Muscle layer of colon (tissue), 2 donors: Measurements from ENCODE around the gene SH2B2.
"Not testable (repeated sequence)": the region's sequence is repeated elsewhere in the genome, so short reads cannot be mapped to it uniquely, and the experiment has no call there.

Experiments
- H3K27ac ChIP-seq: one replicate; pipeline ENCODE4 v1.7.0; 2013; ENCODE audit warnings: low read depth, mild to moderate bottlenecking, low read length, moderate library complexity
- H3K27me3 ChIP-seq, 2 donors: one replicate each; pipeline ENCODE4 v1.7.0; 2013; ENCODE audit warnings: low read length in 2 of 2, mild to moderate bottlenecking in 2 of 2; ENCODE audit not compliant: insufficient read depth in 2 of 2, control insufficient read depth in 1 of 2
- H3K36me3 ChIP-seq: one replicate; pipeline ENCODE4 v1.7.0; 2013; ENCODE audit warnings: mild to moderate bottlenecking, low read length; ENCODE audit not compliant: insufficient read depth
- H3K4me1 ChIP-seq: one replicate; pipeline ENCODE4 v1.7.0; 2013; ENCODE audit warnings: mild to moderate bottlenecking, low read length; ENCODE audit not compliant: insufficient read depth
- H3K4me3 ChIP-seq, 2 donors: one replicate each; pipeline ENCODE4 v1.7.0; 2013; ENCODE audit warnings: low read length in 2 of 2, low read depth in 1 of 2, mild to moderate bottlenecking in 1 of 2, moderate library complexity in 1 of 2
- H3K9ac ChIP-seq: one replicate; pipeline ENCODE4 v1.7.0; 2013; ENCODE audit warnings: low read length
- H3K9me3 ChIP-seq: one replicate; pipeline ENCODE4 v1.7.0; 2013; ENCODE audit warnings: mild to moderate bottlenecking, low read length
- donor health status: abdominal sarcoma.
- donor health status: Adenocarcinoma of cecum.

SH2B2 gene

DNA sequence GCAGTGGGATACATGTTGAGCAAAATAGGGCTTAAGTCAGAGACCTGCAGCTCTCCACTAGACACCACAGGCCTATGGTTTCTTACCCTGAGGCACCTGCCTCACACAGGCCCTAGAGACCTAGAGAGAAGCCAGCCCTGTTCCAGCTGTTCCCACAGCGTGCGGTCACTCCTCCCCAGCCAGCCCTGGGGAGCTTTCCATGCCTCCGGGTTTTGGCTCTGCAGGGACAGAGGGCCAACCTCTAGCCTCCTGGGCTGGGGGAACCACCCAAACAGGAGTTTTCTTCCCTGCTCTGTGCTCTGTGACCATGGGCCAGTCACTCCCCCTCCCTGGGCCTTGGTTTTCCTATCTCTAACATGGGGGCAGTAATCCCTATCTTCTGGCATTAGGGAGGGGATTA, 33.0 kb downstream of the SH2B2 start:
- H3K4me1 ChIP-seq = no peaks in the 10 kb centered on the region
- no peak overlapping the region for H3K9ac ChIP-seq
- H3K27ac ChIP-seq = no peak overlapping the region

GRCh38 chr7:102320181-102320580, 33.5 kb downstream of the SH2B2 start:
- no peak overlapping the region for H3K4me3 ChIP-seq
- H3K4me1 ChIP-seq = no peaks in the 10 kb centered on the region
- H3K9ac ChIP-seq = no peak overlapping the region
- no peak overlapping the region for H3K27ac ChIP-seq
- H3K36me3 ChIP-seq = no peaks in the 10 kb centered on the region
- H3K27me3 ChIP-seq = peaks cover 0 to 16% of the 10 kb centered on the region in 2 donors
- no peaks in the 10 kb centered on the region for H3K9me3 ChIP-seq

More for the DNA sequence above, 33.0 kb downstream of the SH2B2 start:
- H3K36me3 ChIP-seq = no peaks in the 10 kb centered on the region
- H3K9me3 ChIP-seq = no peaks in the 10 kb centered on the region
- H3K4me3 ChIP-seq = no peak overlapping the region
- peaks cover 0 to 16% of the 10 kb centered on the region in 2 donors for H3K27me3 ChIP-seq

DNA sequence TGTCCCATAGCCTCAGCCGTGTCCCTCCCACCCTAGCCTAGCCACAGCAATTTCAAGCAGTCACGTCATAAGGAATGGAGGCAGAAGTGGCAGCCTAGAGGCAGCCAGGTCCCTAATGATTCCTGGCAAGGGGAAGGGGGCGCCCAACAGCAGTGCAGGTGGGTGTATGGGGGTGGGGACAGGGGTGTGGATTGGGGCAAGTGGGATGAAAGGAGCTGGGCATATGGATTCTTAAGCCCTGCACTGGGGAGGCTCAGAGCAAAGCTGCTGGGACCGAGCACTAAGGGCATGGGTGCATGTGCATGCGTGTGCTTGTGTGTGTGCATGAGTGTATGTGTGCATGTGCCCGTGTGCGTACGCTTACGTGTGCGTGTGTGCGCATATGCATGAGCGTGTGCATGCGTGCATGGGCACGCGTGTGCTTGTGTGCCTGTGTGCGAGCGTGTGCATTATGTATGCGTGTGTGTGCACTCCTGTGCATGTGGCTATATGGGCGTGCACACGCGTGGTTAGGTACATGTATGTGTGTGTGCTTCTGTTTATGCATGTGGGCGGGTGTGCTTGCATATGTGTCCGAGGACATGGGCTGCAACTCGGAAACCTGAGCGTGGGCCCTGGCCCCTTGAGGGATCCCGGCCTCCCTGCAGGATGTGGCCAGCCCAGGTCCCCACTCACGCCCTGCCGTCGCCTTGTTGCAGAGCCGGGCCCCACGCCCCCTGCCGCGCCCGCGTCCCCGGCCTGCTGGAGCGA, 34.1 kb downstream of the SH2B2 start:
- H3K9ac ChIP-seq = no peak overlapping the region
- H3K4me3 ChIP-seq = no peak overlapping the region

GRCh38 chr7:102321351-102322201, 34.9 kb downstream of the SH2B2 start:
- no peak overlapping the region for H3K4me3 ChIP-seq
- no peak overlapping the region for H3K9ac ChIP-seq
- H3K36me3 ChIP-seq = no peaks in the 10 kb centered on the region
- H3K4me1 ChIP-seq = no peaks in the 10 kb centered on the region
- H3K9me3 ChIP-seq = no peaks in the 10 kb centered on the region
- H3K27ac ChIP-seq = no peak overlapping the region
- peaks cover 0 to 16% of the 10 kb centered on the region in 2 donors for H3K27me3 ChIP-seq

More for the DNA sequence above, 34.1 kb downstream of the SH2B2 start:
- Histone ChIP-seq H3K4me1 (no peaks in the 10 kb centered on the region), H3K36me3 (no peaks in the 10 kb centered on the region), H3K27ac (no peak overlapping the region), H3K9me3 (no peaks in the 10 kb centered on the region), H3K27me3 (peaks cover 0 to 16% of the 10 kb centered on the region in 2 donors)

GRCh38 chr7:102322202-102322715, 35.6 kb downstream of the SH2B2 start:
- peaks cover 0 to 16% of the 10 kb centered on the region in 2 donors for H3K27me3 ChIP-seq
- H3K9ac ChIP-seq = no peak overlapping the region
- H3K4me3 ChIP-seq = no peak overlapping the region
- no peaks in the 10 kb centered on the region for H3K9me3 ChIP-seq
- H3K27ac ChIP-seq = no peak overlapping the region
- no peaks in the 10 kb centered on the region for H3K36me3 ChIP-seq
- H3K4me1 ChIP-seq = no peaks in the 10 kb centered on the region

- Histone ChIP-seq H3K27ac (no peak overlapping the region), H3K27me3 (peaks cover 0 to 16% of the 10 kb centered on the region in 2 donors), H3K9ac (no peak overlapping the region), H3K36me3 (no peaks in the 10 kb centered on the region), H3K9me3 (no peaks in the 10 kb centered on the region), H3K4me1 (no peaks in the 10 kb centered on the region), H3K4me3 (no peak overlapping the region)
Measured at GRCh38 chr7:102323914-102324195, 37.2 kb downstream of the SH2B2 start.

DNA sequence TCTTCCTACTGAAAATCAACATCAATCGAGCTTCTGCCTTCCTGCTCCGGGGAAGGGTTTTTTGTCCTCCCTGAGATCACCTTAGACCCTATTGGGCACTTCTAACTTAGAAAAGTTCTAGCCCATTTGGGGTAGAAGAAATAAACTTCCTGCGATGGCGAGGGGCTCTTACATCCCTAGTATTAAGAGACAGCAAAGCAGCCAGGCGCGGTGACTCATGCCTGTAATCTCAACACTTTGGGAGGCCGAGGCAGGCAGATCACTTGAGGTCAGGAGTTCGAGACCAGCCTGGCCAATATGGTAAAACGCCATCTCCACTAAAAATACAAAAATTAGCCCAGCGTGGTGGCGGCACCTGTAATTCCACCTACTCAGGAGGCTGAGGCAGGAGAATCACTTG, 38.4 kb downstream of the SH2B2 start:
- not testable (repeated sequence) for H3K9ac ChIP-seq, H3K36me3 ChIP-seq, H3K27ac ChIP-seq, H3K4me3 ChIP-seq, H3K4me1 ChIP-seq, H3K9me3 ChIP-seq
- H3K27me3 ChIP-seq = peaks cover 0 to 16% of the 10 kb centered on the region in 2 donors

GRCh38 chr7:102326157-102326889, 39.7 kb downstream of the SH2B2 start:
- Histone ChIP-seq H3K4me1 (no peaks in the 10 kb centered on the region), H3K36me3 (no peaks in the 10 kb centered on the region), H3K9ac (no peak overlapping the region), H3K27ac (no peak overlapping the region), H3K4me3 (no peak overlapping the region), H3K9me3 (no peaks in the 10 kb centered on the region), H3K27me3 (peaks cover 0 to 11% of the 10 kb centered on the region in 2 donors)

GRCh38 chr7:102327183-102327582, 40.5 kb downstream of the SH2B2 start:
- H3K4me3 ChIP-seq, H3K27ac ChIP-seq, H3K27me3 ChIP-seq, H3K36me3 ChIP-seq, H3K9ac ChIP-seq, H3K9me3 ChIP-seq, H3K4me1 ChIP-seq: not testable (repeated sequence)

- not testable (repeated sequence) for H3K4me3 ChIP-seq, H3K36me3 ChIP-seq, H3K27ac ChIP-seq, H3K27me3 ChIP-seq, H3K9me3 ChIP-seq, H3K9ac ChIP-seq, H3K4me1 ChIP-seq
Measured at GRCh38 chr7:102328863-102329262, 42.2 kb downstream of the SH2B2 start.

DNA sequence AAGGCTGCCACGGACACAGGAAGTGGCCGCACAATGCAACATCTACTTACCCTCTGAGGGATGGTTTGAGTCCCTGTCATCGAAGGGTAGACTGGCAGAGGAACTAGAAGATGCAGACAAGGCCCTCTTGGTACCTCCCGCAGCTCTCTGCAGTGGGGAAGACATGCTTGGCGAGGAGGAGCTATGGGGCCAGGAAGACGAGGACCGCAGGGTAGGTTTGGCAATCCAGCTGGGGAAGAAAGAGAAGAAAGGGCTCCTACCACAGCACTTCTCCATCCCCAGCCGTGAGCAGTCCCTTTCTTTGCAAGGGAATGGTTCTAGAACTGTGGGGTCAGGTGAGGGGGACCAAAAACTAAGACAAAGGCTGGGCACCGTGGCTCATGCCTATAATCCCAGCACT, 42.7 kb downstream of the SH2B2 start:
- H3K4me1 ChIP-seq, H3K4me3 ChIP-seq: not testable (repeated sequence)

More for the DNA sequence above, 42.7 kb downstream of the SH2B2 start:
- H3K27ac ChIP-seq, H3K9ac ChIP-seq, H3K36me3 ChIP-seq, H3K27me3 ChIP-seq, H3K9me3 ChIP-seq: not testable (repeated sequence)
